Activated gamma-delta T cell treated with Interleukin-2 at 50 U/mL for 16 hours (primary cell): ENCODE data around the gene CD99.
"Not testable (repeated sequence)": the region's sequence is repeated elsewhere in the genome, so short reads cannot be mapped to it uniquely, and the experiment has no call there.

ENCODE experiments used
- DNase-seq: peaks from one replicate; pipeline ENCODE4 v3.0.0-alpha.2; 2020

The CD99 gene

GRCh38 chrX:2774776-2775175, 83.7 kb downstream of the CD99 start:
- DNase-seq = no peak

- DNase-seq = not testable (repeated sequence)
Measured at GRCh38 chrX:2780472-2781225, 89.6 kb downstream of the CD99 start.

- DNase-seq = no peak
Measured at GRCh38 chrX:2781226-2781571, 90.1 kb downstream of the CD99 start.

GRCh38 chrX:2781698-2782097, 90.6 kb downstream of the CD99 start:
- DNase-seq = no peak

- no peak for DNase-seq
Measured at GRCh38 chrX:2782171-2782570, 91.1 kb downstream of the CD99 start.

- DNase-seq = no peak
Measured at GRCh38 chrX:2782778-2783177, 91.7 kb downstream of the CD99 start.

- DNase-seq = no peak
Measured at GRCh38 chrX:2784026-2784425, 92.9 kb downstream of the CD99 start.

- DNase-seq = no peak
Measured at GRCh38 chrX:2785538-2785937, 94.4 kb downstream of the CD99 start.

GRCh38 chrX:2788980-2789379, 97.9 kb downstream of the CD99 start:
- no peak for DNase-seq

- no peak for DNase-seq
Measured at GRCh38 chrX:2789569-2789968, 98.5 kb downstream of the CD99 start.
